ENCODE measurements around the gene CHCHD6.
A peak's percentile ranks its signal among the peaks of the same experiment; 100 is the strongest.

The CHCHD6 gene

GRCh38 chr3:126746395-126747177 is 42.5 kb downstream of the CHCHD6 start:
- DNase-seq = no peak

GRCh38 chr3:126747768-126748167 is 43.7 kb downstream of the CHCHD6 start:
- DNase-seq = no peak

- DNase-seq = no peak
Measured at GRCh38 chr3:126748701-126749546, 44.9 kb downstream of the CHCHD6 start.

GRCh38 chr3:126749547-126749875 is 45.5 kb downstream of the CHCHD6 start:
- DNase-seq = no peak

- DNase-seq = no peak
Measured at GRCh38 chr3:126749931-126750755, 46.1 kb downstream of the CHCHD6 start.

- no peak for DNase-seq
Measured at GRCh38 chr3:126750756-126751121, 46.7 kb downstream of the CHCHD6 start.

- DNase-seq = no peak
Measured at GRCh38 chr3:126751611-126752302, 47.7 kb downstream of the CHCHD6 start.

GRCh38 chr3:126752303-126753190 is 48.5 kb downstream of the CHCHD6 start:
- DNase-seq = peak; percentile 73

GRCh38 chr3:126753191-126754160 is 49.4 kb downstream of the CHCHD6 start:
- DNase-seq = no peak

- no peak for DNase-seq
Measured at GRCh38 chr3:126755866-126756265, 51.8 kb downstream of the CHCHD6 start.

- DNase-seq = no peak
Measured at GRCh38 chr3:126758026-126758425, 54.0 kb downstream of the CHCHD6 start.

- no peak for DNase-seq
Measured at GRCh38 chr3:126758882-126759281, 54.8 kb downstream of the CHCHD6 start.

GRCh38 chr3:126760541-126760940 is 56.5 kb downstream of the CHCHD6 start:
- DNase-seq = no peak

- no peak for DNase-seq
Measured at GRCh38 chr3:126763035-126763434, 59.0 kb downstream of the CHCHD6 start.

GRCh38 chr3:126765187-126766069 is 61.4 kb downstream of the CHCHD6 start:
- no peak for DNase-seq

- DNase-seq = no peak
Measured at GRCh38 chr3:126766653-126767052, 62.6 kb downstream of the CHCHD6 start.

GRCh38 chr3:126768903-126769302 is 64.9 kb downstream of the CHCHD6 start:
- DNase-seq = no peak

GRCh38 chr3:126770096-126770495 is 66.1 kb downstream of the CHCHD6 start:
- DNase-seq = no peak

GRCh38 chr3:126773167-126773566 is 69.1 kb downstream of the CHCHD6 start:
- DNase-seq = no peak

Data from NCI-H1105 treated with DMSO at 0.1 percent for 48 hours (cell line).